GM12873 (cell line): ENCODE results near the gene HMCN2.

Experiments used
- TF ChIP-seq, protein P1 (sequence below): IDR thresholded peaks from 2 replicates; pipeline ENCODE4 v1.5.1; 2012; ENCODE audit warnings: low read depth, mild to moderate bottlenecking, moderate library complexity, low read length, control low read depth; ENCODE audit not compliant: insufficient read depth; ENCODE audit errors: missing control alignments

The HMCN2 gene

DNA sequence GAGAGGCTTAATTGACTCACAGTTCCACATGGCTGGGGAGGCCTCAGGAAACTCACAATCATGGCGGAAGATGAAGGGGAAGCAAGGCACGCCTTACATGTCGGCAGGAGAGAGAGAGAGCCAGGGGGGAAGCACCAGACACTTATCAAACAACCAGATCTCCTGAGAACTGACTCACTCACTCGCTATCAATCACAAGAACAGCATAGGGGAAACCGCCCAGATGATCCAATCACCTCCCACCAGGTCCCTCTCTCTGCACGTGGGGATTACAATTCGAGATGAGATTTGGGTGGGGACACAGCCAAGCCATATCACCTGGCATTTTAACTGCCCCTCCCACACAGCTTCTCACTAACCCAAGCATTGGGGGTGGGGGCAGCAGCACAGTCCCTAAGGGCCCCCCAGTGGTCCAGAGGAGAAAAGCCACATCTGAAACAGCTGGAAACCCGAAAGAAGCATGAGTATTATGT, 103.1 kb downstream of the HMCN2 start:
- TF ChIP-seq, protein P1, sequence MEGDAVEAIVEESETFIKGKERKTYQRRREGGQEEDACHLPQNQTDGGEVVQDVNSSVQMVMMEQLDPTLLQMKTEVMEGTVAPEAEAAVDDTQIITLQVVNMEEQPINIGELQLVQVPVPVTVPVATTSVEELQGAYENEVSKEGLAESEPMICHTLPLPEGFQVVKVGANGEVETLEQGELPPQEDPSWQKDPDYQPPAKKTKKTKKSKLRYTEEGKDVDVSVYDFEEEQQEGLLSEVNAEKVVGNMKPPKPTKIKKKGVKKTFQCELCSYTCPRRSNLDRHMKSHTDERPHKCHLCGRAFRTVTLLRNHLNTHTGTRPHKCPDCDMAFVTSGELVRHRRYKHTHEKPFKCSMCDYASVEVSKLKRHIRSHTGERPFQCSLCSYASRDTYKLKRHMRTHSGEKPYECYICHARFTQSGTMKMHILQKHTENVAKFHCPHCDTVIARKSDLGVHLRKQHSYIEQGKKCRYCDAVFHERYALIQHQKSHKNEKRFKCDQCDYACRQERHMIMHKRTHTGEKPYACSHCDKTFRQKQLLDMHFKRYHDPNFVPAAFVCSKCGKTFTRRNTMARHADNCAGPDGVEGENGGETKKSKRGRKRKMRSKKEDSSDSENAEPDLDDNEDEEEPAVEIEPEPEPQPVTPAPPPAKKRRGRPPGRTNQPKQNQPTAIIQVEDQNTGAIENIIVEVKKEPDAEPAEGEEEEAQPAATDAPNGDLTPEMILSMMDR: no peak

DNA sequence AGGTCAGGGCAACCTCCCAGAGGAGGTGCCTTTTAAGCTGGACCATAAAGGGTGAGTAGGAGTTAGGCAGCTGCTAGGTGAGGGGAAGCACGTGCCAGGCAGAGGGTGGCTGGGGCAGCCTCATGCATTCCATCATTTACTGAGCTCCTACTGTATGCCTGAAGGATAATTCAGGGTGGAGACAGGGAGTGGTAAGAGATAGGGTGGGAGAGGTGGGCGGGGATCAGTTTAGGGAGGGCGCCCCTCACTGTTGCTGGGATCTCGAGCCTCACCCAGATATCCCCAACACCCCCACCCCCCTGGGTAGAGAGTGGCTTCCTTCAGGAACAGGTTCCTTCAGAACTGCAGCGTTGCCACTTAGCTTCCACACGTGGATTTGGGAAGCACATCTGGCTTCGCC, 104.7 kb downstream of the HMCN2 start:
- TF ChIP-seq, protein P1: no peak

DNA sequence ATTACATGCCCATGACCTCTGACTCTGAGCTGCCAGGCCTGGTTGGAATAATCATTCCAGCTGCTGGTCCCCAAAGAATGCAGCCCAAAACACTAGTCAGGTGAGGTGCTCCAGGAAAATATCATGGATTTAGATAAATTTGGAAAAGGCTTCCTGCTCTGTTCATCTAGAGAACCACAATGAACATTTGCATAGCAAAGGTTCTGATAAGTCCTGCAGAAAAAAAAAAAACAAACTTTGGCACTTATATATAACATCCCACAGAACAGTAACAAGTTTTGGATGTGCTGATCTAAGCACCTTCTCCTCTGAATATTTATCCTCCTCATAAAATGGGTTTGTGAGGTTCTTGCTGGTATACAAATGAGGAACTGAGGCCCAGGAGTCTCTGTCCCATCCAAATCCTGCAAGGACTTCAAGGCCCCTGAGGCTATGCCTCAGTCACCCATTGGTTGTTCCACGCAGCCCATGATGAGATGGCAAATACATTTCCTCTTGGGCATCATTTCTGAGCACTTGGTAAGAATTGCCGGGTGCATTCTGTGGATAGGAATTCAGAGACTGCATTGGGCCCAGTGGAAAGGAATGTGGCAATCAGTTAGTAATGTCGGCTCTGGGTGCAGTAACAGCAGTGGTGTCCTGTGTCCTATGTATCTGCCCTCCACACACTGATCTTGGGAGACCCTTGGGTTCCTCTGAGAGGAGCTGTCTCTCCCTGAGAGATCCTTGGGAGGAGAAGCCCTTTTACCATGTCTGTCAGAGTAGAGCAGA, 105.8 kb downstream of the HMCN2 start:
- TF ChIP-seq, protein P1: no peak

DNA sequence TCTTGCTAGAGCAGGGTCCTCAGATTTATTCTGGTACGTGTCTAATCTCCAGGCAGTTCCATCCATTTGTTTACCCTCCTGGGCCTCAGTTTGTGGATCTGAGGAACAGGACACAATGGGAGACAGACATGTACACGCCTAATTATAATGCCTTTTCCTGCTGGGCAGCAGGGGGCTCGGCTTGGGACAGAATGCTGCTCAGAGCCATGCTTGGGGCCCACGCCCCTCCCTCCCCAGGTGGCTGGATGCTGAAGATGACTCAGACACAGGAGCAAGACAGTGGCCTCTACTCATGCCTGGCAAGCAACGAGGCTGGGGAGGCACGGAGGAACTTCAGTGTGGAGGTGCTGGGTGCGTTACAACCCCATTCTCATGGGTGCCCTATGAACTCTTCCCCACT, 106.5 kb downstream of the HMCN2 start:
- TF ChIP-seq, protein P1: no peak

DNA sequence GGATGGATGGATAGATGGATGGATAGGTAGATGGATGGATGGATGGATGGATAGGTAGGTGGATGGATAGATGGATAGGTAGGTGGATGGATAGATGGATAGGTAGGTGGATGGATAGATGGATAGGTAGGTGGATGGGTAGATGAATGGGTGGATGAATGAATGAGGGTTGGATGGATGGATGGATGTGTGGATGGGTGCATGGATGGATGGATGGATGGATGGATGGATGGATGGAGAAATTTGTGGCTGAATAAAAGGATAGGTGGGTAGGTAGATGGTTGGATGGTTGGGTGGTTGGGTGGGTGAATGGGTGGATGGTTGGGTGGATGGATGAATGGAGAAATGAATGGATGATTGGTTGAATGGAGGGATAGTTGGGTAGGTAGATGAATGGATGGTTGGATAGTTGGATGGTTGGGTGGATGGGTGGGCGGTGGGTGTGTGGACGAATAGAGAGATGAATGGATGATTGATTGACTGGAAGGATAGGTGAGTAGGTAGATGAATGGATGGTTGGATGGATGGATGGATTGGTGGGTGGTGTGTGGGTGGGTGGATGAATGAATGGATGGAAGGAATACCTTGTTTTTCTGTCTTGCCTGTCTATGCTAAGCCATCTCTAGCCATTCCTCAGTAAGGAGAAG, 108.2 kb downstream of the HMCN2 start:
- TF ChIP-seq, protein P1: no peak

DNA sequence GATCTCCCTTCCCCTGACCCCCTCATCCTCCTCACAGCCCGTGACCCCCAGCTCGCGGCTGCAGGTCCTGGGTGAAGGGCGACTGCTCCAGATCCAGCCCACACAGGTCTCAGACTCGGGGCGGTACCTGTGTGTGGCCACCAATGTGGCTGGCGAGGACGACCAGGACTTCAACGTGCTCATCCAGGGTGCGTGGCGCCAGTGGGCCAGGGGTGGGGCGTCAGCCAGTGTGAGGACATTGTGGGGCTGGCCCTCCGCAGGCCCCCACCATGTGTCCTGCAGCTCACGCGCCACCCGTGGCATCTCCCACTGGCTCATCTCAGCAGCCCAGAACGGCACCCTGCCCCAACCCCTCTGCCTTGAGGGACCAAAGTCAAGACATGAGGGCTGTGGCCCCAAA, 112.1 kb downstream of the HMCN2 start:
- TF ChIP-seq, protein P1: no peak

DNA sequence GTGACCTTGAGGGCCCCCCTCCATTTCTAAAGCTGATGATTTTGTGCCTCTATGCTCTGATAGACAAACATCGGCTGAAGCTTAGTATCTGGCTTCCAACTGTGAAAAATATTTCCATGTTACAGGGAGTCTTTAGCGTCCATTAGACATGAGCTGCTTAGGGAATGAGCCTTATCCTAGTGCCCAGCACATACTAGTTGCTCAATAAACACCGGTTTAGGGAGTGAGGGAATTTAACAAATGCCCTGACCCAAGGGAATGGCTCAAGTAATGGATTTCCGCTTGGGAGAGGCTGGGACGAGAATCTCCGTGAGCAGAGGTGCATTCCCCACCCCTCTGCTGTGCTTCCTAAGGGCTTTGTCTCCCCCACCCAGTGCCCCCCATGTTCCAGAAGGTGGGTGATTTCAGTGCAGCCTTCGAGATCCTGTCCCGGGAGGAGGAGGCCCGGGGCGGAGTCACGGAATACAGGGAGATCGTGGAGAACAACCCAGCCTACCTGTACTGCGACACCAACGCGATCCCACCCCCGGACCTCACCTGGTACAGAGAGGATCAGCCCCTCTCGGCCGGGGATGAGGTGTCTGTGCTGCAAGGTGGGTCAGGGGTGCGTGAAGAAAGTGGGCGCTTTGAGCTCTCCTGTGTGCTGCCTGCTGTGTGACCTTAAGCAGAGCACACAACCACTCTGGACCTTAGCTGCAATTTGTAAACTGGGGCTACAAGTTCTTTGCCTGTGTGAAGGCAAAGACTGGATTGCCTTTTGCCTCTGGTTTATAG, 113.5 kb downstream of the HMCN2 start:
- TF ChIP-seq, protein P1: no peak
